GM23338 (cell line): ENCODE results near the gene MICAL1. TPM values are rescaled to one million over a fixed set of nuclear protein-coding genes. Genes with fewer than 3 reads are reported as not detected.

Experiments used
- ATAC-seq: fragments of 200-7000 bp; cut with Tn5 transposase; 3 replicates; pipeline ENCODE4 v1.9.1; 2020
- DNase-seq: peaks from one replicate; pipeline ENCODE4 v3.0.0-alpha.2; 2015; ENCODE audit warnings: low spot score
- H2AFZ ChIP-seq: fragments of 200-600 bp; sonication (generic); 2 replicates; pipeline ENCODE4 v1.8.0; 2016; ENCODE audit warnings: antibody characterized with exemption, mild to moderate bottlenecking, moderate library complexity
- H3F3A ChIP-seq: fragments of 200-600 bp; sonication (generic); replicated peaks from 2 replicates; pipeline ENCODE4 v1.8.0; 2017; ENCODE audit warnings: antibody characterized with exemption, mixed run types, low read depth
- H3K27ac ChIP-seq: fragments of 200-600 bp; sonication (generic); 2 replicates; pipeline ENCODE4 v1.6.1; 2016; ENCODE audit warnings: low read depth
- H3K27me3 ChIP-seq: fragments of 200-600 bp; sonication (generic); 2 replicates; pipeline ENCODE4 v1.8.0; 2016; ENCODE audit warnings: mild to moderate bottlenecking, mixed run types, moderate library complexity; ENCODE audit not compliant: insufficient read depth
- H3K36me3 ChIP-seq: fragments of 200-600 bp; sonication (generic); 2 replicates; pipeline ENCODE4 v1.8.0; 2016; ENCODE audit warnings: mild to moderate bottlenecking; ENCODE audit not compliant: insufficient read depth
- H3K4me1 ChIP-seq: fragments of 200-600 bp; sonication (generic); 2 replicates; pipeline ENCODE4 v1.8.0; 2016; ENCODE audit warnings: mild to moderate bottlenecking, moderate library complexity; ENCODE audit not compliant: insufficient read depth
- H3K4me2 ChIP-seq: fragments of 200-600 bp; sonication (generic); 2 replicates; pipeline ENCODE4 v1.7.1; 2017; ENCODE audit warnings: mixed run types
- H3K4me3 ChIP-seq: fragments of 200-600 bp; sonication (generic); 2 replicates; pipeline ENCODE4 v1.6.1; 2016; ENCODE audit warnings: mixed run types
- H3K79me2 ChIP-seq: fragments of 200-600 bp; sonication (generic); replicated peaks from 2 replicates; pipeline ENCODE4 v1.8.0; 2017; ENCODE audit warnings: mild to moderate bottlenecking; ENCODE audit not compliant: insufficient read depth
- H3K9me2 ChIP-seq: fragments of 200-600 bp; sonication (generic); 2 replicates; pipeline ENCODE4 v1.8.0; 2017; ENCODE audit not compliant: insufficient read depth
- H4K20me1 ChIP-seq: fragments of 200-600 bp; sonication (generic); replicated peaks from 2 replicates; pipeline ENCODE4 v1.8.0; 2017; ENCODE audit warnings: mild to moderate bottlenecking; ENCODE audit not compliant: insufficient read depth
- H3K27ac Mint-ChIP-seq: 2 replicates; pipeline ENCODE4 v1.8.0; 2020; ENCODE audit warnings: inconsistent platforms, mild to moderate bottlenecking, moderate library complexity, mixed read lengths
- H3K27me3 Mint-ChIP-seq: 3 replicates; pipeline ENCODE4 v1.8.0; 2022; ENCODE audit warnings: low read depth, mild to moderate bottlenecking, moderate library complexity, mixed read lengths, inconsistent platforms; ENCODE audit not compliant: insufficient read depth, poor library complexity
- H3K36me3 Mint-ChIP-seq: 3 replicates; pipeline ENCODE4 v1.8.0; 2021; ENCODE audit warnings: low read depth, mild to moderate bottlenecking, inconsistent platforms, moderate library complexity, mixed read lengths
- H3K4me1 Mint-ChIP-seq: 3 replicates; pipeline ENCODE4 v1.8.0; 2020; ENCODE audit warnings: mild to moderate bottlenecking, inconsistent platforms, mixed read lengths
- H3K4me3 Mint-ChIP-seq: 3 replicates; pipeline ENCODE4 v1.8.0; 2021; ENCODE audit warnings: moderate library complexity, mild to moderate bottlenecking, inconsistent platforms, mixed read lengths
- H3K9me3 Mint-ChIP-seq: 3 replicates; pipeline ENCODE4 v1.8.0; 2020; ENCODE audit warnings: moderate library complexity, mild to moderate bottlenecking, inconsistent platforms, mixed read lengths
- CREB1 ChIP-seq: fragments of 250-450 bp; sonication (Bioruptor Pico); IDR thresholded peaks from 2 replicates; pipeline ENCODE4 v1.5.0; 2020; ENCODE audit warnings: low read depth, mild to moderate bottlenecking, moderate library complexity
- JUNB ChIP-seq: IDR thresholded peaks from one replicate; pipeline ENCODE4 v1.6.1; 2016; ENCODE audit warnings: antibody characterized with exemption; ENCODE audit not compliant: unreplicated experiment
- NANOG ChIP-seq: IDR thresholded peaks from 2 replicates; pipeline ENCODE4 v1.6.1; 2016; ENCODE audit warnings: antibody characterized with exemption, borderline replicate concordance
- STAT1 ChIP-seq: IDR thresholded peaks from one replicate; pipeline ENCODE4 v1.6.1; 2016; ENCODE audit warnings: antibody characterized with exemption; ENCODE audit not compliant: unreplicated experiment
- ZNF331 ChIP-seq: fragments of 250-450 bp; sonication (Bioruptor Pico); IDR thresholded peaks from 2 replicates; pipeline ENCODE4 v1.5.0; 2020; ENCODE audit warnings: low read depth, mild to moderate bottlenecking, moderate library complexity
- polyA plus RNA-seq: library from polyadenylated mRNA; unstranded; fragments of >200 nt; fragmentation: Nextera tagmentation; extraction: Ambion mirVana; gene quantifications from 2 replicates; pipeline ENCODE4 v1.2.1, GENCODE V29; 2016
- total RNA-seq: library from RNA; depleted of rRNA; stranded (reverse); fragments of >200 nt; shearing (Covaris generic); gene quantifications from 2 replicates; pipeline ENCODE4 v1.2.3, GENCODE V29; 2014
- TF ChIP-seq, protein P1 (sequence below), 2 experiments: fragments of 200-600 bp in 1 of 2; sonication (generic) in 1 of 2; conservative IDR thresholded peaks; 2 replicates each; pipeline versions ENCODE4 v1.5.1 to v1.6.1; 2016 to 2017; ENCODE audit warnings: antibody characterized with exemption in 2 of 2, low read depth in 2 of 2, mild to moderate bottlenecking in 2 of 2, moderate library complexity in 1 of 2
- TF ChIP-seq, protein P2 (sequence below): IDR thresholded peaks from 2 replicates; pipeline ENCODE4 v1.6.1; 2016; ENCODE audit warnings: antibody characterized with exemption
- TF ChIP-seq, protein P3 (sequence below): IDR thresholded peaks from one replicate; pipeline ENCODE4 v1.6.1; 2018; ENCODE audit warnings: antibody characterized with exemption; ENCODE audit not compliant: unreplicated experiment
- TF ChIP-seq, protein P4 (sequence below): fragments of 250-450 bp; sonication (Bioruptor Pico); IDR thresholded peaks from 2 replicates; pipeline ENCODE4 v1.5.0; 2020; ENCODE audit warnings: mild to moderate bottlenecking, moderate library complexity

MICAL1 gene
- total and polyA plus RNA-seq, 2 experiments from 2014 or later = 27.8 to 77.8 TPM

DNA sequence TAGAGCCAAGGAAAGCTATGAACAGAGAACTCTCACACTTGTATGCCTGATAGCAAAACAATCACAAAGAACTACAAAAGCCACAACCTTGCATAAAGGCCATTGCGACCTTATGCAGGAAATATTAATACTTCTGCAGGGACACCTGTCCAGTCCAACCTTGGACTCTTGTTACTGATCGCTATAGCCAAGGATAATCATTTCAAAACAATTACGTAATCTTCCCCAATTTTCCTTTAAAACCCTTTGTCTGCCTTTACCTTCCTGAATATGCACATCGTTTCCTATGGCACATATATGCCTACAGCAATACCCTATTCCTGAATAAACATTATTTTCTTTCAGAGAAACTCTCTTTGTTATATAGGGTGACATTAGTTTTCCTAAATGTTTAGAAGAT, 37.9 kb downstream of the MICAL1 start (continued):
- TF ChIP-seq, protein P1, sequence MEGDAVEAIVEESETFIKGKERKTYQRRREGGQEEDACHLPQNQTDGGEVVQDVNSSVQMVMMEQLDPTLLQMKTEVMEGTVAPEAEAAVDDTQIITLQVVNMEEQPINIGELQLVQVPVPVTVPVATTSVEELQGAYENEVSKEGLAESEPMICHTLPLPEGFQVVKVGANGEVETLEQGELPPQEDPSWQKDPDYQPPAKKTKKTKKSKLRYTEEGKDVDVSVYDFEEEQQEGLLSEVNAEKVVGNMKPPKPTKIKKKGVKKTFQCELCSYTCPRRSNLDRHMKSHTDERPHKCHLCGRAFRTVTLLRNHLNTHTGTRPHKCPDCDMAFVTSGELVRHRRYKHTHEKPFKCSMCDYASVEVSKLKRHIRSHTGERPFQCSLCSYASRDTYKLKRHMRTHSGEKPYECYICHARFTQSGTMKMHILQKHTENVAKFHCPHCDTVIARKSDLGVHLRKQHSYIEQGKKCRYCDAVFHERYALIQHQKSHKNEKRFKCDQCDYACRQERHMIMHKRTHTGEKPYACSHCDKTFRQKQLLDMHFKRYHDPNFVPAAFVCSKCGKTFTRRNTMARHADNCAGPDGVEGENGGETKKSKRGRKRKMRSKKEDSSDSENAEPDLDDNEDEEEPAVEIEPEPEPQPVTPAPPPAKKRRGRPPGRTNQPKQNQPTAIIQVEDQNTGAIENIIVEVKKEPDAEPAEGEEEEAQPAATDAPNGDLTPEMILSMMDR (conservative IDR thresholded peaks at IDR 0.05; ENCODE audit: low read depth in 2 of 2) = no peak
- TF ChIP-seq STAT1 = no peak
- TF ChIP-seq NANOG = no peak
- TF ChIP-seq ZNF331 (CRISPR knock-in tag) = no peak

DNA sequence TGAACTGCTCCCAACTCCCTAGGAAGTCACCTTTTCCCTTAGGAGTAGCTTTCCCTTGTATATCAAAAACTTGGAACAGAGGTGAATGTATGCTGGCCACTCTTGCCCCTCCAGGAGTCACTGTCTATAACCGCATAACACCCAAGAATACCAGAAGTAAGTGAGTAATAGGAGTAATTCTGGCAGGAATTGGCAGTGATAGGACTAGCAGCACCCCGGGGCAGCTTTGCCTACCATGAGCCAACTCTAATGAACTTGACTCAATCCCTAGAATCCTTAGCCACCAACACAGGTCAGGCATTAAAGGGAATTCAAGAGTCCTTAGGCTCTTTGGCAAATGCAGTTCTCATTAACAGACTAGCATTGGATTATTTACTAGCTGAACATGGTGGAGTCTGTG, 44.5 kb downstream of the MICAL1 start:
- Histone ChIP-seq H3K4me2 (no peak overlapping the region), H3K36me3 (no peaks in the 10 kb centered on the region), H3K4me3 (no peak overlapping the region), H2AFZ (no peak overlapping the region), H4K20me1 (no peaks in the 10 kb centered on the region), H3K79me2 (no peaks in the 10 kb centered on the region), H3K27ac (no peak overlapping the region), H3K27me3 (no peaks in the 10 kb centered on the region), H3K9me2 (peaks cover 9% of the 10 kb centered on the region; the same call in 1 of the 2 replicates), H3K4me1 (no peaks in the 10 kb centered on the region), H3F3A (no peaks in the 10 kb centered on the region)
- H3K4me3 Mint-ChIP-seq = no peak overlapping the region
- peaks cover 7% of the 10 kb centered on the region for H3K27me3 Mint-ChIP-seq
- no peak overlapping the region for H3K27ac Mint-ChIP-seq
- DNase-seq (no peak), ATAC-seq (no peak)
- H3K36me3 Mint-ChIP-seq = no peaks in the 10 kb centered on the region
- no peaks in the 10 kb centered on the region; the same call in 2 of the 3 replicates for H3K9me3 Mint-ChIP-seq
- no peaks in the 10 kb centered on the region for H3K4me1 Mint-ChIP-seq
- no peak for TF ChIP-seq ZNF331 (CRISPR knock-in tag)
- TF ChIP-seq, protein P2, sequence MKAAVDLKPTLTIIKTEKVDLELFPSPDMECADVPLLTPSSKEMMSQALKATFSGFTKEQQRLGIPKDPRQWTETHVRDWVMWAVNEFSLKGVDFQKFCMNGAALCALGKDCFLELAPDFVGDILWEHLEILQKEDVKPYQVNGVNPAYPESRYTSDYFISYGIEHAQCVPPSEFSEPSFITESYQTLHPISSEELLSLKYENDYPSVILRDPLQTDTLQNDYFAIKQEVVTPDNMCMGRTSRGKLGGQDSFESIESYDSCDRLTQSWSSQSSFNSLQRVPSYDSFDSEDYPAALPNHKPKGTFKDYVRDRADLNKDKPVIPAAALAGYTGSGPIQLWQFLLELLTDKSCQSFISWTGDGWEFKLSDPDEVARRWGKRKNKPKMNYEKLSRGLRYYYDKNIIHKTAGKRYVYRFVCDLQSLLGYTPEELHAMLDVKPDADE = no peak
- TF ChIP-seq NANOG = no peak
- TF ChIP-seq, protein P1 (conservative IDR thresholded peaks at IDR 0.05; ENCODE audit: low read depth in 2 of 2) = no peak
- TF ChIP-seq CREB1 (CRISPR knock-in tag) = no peak
- TF ChIP-seq, protein P3, sequence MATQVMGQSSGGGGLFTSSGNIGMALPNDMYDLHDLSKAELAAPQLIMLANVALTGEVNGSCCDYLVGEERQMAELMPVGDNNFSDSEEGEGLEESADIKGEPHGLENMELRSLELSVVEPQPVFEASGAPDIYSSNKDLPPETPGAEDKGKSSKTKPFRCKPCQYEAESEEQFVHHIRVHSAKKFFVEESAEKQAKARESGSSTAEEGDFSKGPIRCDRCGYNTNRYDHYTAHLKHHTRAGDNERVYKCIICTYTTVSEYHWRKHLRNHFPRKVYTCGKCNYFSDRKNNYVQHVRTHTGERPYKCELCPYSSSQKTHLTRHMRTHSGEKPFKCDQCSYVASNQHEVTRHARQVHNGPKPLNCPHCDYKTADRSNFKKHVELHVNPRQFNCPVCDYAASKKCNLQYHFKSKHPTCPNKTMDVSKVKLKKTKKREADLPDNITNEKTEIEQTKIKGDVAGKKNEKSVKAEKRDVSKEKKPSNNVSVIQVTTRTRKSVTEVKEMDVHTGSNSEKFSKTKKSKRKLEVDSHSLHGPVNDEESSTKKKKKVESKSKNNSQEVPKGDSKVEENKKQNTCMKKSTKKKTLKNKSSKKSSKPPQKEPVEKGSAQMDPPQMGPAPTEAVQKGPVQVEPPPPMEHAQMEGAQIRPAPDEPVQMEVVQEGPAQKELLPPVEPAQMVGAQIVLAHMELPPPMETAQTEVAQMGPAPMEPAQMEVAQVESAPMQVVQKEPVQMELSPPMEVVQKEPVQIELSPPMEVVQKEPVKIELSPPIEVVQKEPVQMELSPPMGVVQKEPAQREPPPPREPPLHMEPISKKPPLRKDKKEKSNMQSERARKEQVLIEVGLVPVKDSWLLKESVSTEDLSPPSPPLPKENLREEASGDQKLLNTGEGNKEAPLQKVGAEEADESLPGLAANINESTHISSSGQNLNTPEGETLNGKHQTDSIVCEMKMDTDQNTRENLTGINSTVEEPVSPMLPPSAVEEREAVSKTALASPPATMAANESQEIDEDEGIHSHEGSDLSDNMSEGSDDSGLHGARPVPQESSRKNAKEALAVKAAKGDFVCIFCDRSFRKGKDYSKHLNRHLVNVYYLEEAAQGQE = no peak
- TF ChIP-seq STAT1 = no peak
- TF ChIP-seq, protein P4, sequence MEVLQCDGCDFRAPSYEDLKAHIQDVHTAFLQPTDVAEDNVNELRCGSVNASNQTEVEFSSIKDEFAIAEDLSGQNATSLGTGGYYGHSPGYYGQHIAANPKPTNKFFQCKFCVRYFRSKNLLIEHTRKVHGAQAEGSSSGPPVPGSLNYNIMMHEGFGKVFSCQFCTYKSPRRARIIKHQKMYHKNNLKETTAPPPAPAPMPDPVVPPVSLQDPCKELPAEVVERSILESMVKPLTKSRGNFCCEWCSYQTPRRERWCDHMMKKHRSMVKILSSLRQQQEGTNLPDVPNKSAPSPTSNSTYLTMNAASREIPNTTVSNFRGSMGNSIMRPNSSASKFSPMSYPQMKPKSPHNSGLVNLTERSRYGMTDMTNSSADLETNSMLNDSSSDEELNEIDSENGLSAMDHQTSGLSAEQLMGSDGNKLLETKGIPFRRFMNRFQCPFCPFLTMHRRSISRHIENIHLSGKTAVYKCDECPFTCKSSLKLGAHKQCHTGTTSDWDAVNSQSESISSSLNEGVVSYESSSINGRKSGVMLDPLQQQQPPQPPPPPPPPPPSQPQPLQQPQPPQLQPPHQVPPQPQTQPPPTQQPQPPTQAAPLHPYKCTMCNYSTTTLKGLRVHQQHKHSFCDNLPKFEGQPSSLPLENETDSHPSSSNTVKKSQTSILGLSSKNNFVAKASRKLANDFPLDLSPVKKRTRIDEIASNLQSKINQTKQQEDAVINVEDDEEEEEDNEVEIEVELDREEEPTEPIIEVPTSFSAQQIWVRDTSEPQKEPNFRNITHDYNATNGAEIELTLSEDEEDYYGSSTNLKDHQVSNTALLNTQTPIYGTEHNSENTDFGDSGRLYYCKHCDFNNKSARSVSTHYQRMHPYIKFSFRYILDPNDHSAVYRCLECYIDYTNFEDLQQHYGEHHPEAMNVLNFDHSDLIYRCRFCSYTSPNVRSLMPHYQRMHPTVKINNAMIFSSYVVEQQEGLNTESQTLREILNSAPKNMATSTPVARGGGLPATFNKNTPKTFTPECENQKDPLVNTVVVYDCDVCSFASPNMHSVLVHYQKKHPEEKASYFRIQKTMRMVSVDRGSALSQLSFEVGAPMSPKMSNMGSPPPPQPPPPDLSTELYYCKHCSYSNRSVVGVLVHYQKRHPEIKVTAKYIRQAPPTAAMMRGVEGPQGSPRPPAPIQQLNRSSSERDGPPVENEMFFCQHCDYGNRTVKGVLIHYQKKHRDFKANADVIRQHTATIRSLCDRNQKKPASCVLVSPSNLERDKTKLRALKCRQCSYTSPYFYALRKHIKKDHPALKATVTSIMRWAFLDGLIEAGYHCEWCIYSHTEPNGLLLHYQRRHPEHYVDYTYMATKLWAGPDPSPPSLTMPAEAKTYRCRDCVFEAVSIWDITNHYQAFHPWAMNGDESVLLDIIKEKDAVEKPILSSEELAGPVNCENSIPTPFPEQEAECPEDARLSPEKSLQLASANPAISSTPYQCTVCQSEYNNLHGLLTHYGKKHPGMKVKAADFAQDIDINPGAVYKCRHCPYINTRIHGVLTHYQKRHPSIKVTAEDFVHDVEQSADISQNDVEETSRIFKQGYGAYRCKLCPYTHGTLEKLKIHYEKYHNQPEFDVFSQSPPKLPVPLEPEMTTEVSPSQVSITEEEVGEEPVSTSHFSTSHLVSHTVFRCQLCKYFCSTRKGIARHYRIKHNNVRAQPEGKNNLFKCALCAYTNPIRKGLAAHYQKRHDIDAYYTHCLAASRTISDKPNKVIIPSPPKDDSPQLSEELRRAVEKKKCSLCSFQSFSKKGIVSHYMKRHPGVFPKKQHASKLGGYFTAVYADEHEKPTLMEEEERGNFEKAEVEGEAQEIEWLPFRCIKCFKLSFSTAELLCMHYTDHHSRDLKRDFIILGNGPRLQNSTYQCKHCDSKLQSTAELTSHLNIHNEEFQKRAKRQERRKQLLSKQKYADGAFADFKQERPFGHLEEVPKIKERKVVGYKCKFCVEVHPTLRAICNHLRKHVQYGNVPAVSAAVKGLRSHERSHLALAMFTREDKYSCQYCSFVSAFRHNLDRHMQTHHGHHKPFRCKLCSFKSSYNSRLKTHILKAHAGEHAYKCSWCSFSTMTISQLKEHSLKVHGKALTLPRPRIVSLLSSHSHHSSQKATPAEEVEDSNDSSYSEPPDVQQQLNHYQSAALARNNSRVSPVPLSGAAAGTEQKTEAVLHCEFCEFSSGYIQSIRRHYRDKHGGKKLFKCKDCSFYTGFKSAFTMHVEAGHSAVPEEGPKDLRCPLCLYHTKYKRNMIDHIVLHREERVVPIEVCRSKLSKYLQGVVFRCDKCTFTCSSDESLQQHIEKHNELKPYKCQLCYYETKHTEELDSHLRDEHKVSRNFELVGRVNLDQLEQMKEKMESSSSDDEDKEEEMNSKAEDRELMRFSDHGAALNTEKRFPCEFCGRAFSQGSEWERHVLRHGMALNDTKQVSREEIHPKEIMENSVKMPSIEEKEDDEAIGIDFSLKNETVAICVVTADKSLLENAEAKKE = no peak
- no peak for TF ChIP-seq JUNB
